ENCODE measurements around the gene ATP2A2. TPM values are rescaled to one million over a fixed set of nuclear protein-coding genes. Genes with fewer than 3 reads are reported as not detected.

Gene ATP2A2
- total and polyA plus RNA-seq, 2 experiments from 2014 or later: 47.2 to 225 TPM

DNA sequence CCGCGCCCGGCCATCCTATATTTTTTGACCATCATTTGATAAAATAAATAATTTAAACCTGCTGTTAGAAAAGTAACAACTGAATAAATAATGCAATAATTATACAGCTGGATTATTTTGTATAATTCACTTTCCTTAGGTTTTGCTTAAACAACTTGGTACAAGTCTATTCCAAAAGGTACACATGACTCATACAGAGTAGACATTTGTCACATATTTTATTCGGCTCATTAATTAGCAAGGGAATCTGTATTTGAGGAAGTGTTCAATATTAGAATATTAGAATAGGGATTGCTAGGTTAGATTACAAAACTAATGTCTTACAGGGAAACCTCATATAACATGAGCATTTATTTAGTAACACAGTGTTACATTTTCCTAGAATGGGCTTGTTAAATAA lies 48.7 kb downstream of the ATP2A2 start:
- peaks cover 81% of the 10 kb centered on the region for H3K36me3 Mint-ChIP-seq (ENCODE audit: low read depth)
- no peaks in the 10 kb centered on the region for H3K27me3 ChIP-seq (ENCODE audit: insufficient read depth)
- no peaks in the 10 kb centered on the region for H3K9me3 Mint-ChIP-seq
- no peak for TF ChIP-seq POLR2AphosphoS5 (IDR thresholded peaks at IDR 0.05; ENCODE audit: low read depth)
- TF ChIP-seq, protein P1, sequence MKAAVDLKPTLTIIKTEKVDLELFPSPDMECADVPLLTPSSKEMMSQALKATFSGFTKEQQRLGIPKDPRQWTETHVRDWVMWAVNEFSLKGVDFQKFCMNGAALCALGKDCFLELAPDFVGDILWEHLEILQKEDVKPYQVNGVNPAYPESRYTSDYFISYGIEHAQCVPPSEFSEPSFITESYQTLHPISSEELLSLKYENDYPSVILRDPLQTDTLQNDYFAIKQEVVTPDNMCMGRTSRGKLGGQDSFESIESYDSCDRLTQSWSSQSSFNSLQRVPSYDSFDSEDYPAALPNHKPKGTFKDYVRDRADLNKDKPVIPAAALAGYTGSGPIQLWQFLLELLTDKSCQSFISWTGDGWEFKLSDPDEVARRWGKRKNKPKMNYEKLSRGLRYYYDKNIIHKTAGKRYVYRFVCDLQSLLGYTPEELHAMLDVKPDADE (IDR thresholded peaks at IDR 0.05): no peak
- TF ChIP-seq, protein P2, sequence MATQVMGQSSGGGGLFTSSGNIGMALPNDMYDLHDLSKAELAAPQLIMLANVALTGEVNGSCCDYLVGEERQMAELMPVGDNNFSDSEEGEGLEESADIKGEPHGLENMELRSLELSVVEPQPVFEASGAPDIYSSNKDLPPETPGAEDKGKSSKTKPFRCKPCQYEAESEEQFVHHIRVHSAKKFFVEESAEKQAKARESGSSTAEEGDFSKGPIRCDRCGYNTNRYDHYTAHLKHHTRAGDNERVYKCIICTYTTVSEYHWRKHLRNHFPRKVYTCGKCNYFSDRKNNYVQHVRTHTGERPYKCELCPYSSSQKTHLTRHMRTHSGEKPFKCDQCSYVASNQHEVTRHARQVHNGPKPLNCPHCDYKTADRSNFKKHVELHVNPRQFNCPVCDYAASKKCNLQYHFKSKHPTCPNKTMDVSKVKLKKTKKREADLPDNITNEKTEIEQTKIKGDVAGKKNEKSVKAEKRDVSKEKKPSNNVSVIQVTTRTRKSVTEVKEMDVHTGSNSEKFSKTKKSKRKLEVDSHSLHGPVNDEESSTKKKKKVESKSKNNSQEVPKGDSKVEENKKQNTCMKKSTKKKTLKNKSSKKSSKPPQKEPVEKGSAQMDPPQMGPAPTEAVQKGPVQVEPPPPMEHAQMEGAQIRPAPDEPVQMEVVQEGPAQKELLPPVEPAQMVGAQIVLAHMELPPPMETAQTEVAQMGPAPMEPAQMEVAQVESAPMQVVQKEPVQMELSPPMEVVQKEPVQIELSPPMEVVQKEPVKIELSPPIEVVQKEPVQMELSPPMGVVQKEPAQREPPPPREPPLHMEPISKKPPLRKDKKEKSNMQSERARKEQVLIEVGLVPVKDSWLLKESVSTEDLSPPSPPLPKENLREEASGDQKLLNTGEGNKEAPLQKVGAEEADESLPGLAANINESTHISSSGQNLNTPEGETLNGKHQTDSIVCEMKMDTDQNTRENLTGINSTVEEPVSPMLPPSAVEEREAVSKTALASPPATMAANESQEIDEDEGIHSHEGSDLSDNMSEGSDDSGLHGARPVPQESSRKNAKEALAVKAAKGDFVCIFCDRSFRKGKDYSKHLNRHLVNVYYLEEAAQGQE (IDR thresholded peaks at IDR 0.05; ENCODE audit: unreplicated experiment): no peak
- no peak for TF ChIP-seq EZH2 (IDR thresholded peaks at IDR 0.05; ENCODE audit: low read depth, unreplicated experiment)
- no peak for TF ChIP-seq CREB1 (CRISPR knock-in tag; IDR thresholded peaks at IDR 0.05; ENCODE audit: low read depth)
- no peak for TF ChIP-seq ZNF331 (CRISPR knock-in tag; IDR thresholded peaks at IDR 0.05; ENCODE audit: low read depth)
- no peak overlapping the region for H3K4me2 ChIP-seq
- H3K36me3 ChIP-seq (ENCODE audit: insufficient read depth): peaks cover 80% of the 10 kb centered on the region
- no peaks in the 10 kb centered on the region for H3K9me2 ChIP-seq (ENCODE audit: insufficient read depth)
- 0 out of 2 replicates have a peak, but pooled peaks cover 3% of the 10 kb centered on the region for H3F3A ChIP-seq (replicated peaks; ENCODE audit: low read depth)
- no peak overlapping the region for H3K4me3 ChIP-seq
- H3K4me1 ChIP-seq (ENCODE audit: insufficient read depth): no peaks in the 10 kb centered on the region
- ATAC-seq (no peak), DNase-seq (ENCODE audit: low spot score) (no peak)
- H3K4me3 Mint-ChIP-seq: no peak overlapping the region
- H3K79me2 ChIP-seq (replicated peaks; ENCODE audit: insufficient read depth): peaks cover 70% of the 10 kb centered on the region
- peaks cover 4% of the 10 kb centered on the region for H3K4me1 Mint-ChIP-seq
- no peak overlapping the region for H2AFZ ChIP-seq
- H3K27me3 Mint-ChIP-seq (ENCODE audit: insufficient read depth, low read depth, poor library complexity): peaks cover 2% of the 10 kb centered on the region
- H3K27ac ChIP-seq (ENCODE audit: low read depth): peak overlapping the region; percentile 78; the same call in 1 of the 2 replicates
- H3K27ac Mint-ChIP-seq: no peak overlapping the region
- H4K20me1 ChIP-seq (replicated peaks; ENCODE audit: insufficient read depth): peaks cover 40% of the 10 kb centered on the region

DNA sequence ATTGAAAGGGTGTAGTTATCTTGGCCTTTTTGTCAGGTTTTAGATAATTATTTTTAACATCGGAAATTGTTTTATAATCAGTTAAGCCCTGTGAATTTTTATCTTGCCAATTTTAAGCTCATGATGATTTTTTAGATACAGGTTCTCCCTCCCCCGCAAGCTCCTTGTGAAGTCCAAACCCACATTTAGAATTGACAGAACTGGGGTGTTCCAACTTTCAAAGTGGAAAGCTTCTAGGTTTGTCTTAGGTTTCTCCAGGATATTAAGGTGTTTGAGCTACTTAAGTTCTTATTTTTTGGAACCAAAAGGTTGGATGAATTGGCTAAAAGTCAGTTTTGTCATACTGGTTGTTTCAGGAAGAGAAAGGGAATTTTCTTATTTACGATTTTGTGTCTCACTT lies 49.1 kb downstream of the ATP2A2 start:
- Mint-ChIP-seq H3K27ac (no peak overlapping the region), H3K27me3 (ENCODE audit: insufficient read depth, low read depth, poor library complexity) (peaks cover 2% of the 10 kb centered on the region), H3K4me3 (no peak overlapping the region), H3K9me3 (no peaks in the 10 kb centered on the region), H3K36me3 (ENCODE audit: low read depth) (peaks cover 85% of the 10 kb centered on the region), H3K4me1 (peaks cover 4% of the 10 kb centered on the region)
- peak overlapping the region; percentile 78 for H3K27ac ChIP-seq (ENCODE audit: low read depth)
- H3K27me3 ChIP-seq (ENCODE audit: insufficient read depth): no peaks in the 10 kb centered on the region
- DNase-seq (ENCODE audit: low spot score) (no peak), ATAC-seq (no peak)
- H4K20me1 ChIP-seq (replicated peaks; ENCODE audit: insufficient read depth): peaks cover 42% of the 10 kb centered on the region
- H3K9me2 ChIP-seq (ENCODE audit: insufficient read depth): no peaks in the 10 kb centered on the region
- H3K4me2 ChIP-seq: no peak overlapping the region
- 0 out of 2 replicates have a peak, but pooled peaks cover 5% of the 10 kb centered on the region for H3F3A ChIP-seq (replicated peaks; ENCODE audit: low read depth)
- no peak overlapping the region for H2AFZ ChIP-seq
- H3K4me3 ChIP-seq: no peak overlapping the region
- H3K4me1 ChIP-seq (ENCODE audit: insufficient read depth): no peaks in the 10 kb centered on the region
- H3K79me2 ChIP-seq (replicated peaks; ENCODE audit: insufficient read depth): peaks cover 68% of the 10 kb centered on the region
- peaks cover 80% of the 10 kb centered on the region for H3K36me3 ChIP-seq (ENCODE audit: insufficient read depth)
- no peak for TF ChIP-seq ZNF114 (CRISPR knock-in tag; IDR thresholded peaks at IDR 0.05)
- no peak for TF ChIP-seq JUNB (IDR thresholded peaks at IDR 0.05; ENCODE audit: unreplicated experiment)
- TF ChIP-seq, protein P3, sequence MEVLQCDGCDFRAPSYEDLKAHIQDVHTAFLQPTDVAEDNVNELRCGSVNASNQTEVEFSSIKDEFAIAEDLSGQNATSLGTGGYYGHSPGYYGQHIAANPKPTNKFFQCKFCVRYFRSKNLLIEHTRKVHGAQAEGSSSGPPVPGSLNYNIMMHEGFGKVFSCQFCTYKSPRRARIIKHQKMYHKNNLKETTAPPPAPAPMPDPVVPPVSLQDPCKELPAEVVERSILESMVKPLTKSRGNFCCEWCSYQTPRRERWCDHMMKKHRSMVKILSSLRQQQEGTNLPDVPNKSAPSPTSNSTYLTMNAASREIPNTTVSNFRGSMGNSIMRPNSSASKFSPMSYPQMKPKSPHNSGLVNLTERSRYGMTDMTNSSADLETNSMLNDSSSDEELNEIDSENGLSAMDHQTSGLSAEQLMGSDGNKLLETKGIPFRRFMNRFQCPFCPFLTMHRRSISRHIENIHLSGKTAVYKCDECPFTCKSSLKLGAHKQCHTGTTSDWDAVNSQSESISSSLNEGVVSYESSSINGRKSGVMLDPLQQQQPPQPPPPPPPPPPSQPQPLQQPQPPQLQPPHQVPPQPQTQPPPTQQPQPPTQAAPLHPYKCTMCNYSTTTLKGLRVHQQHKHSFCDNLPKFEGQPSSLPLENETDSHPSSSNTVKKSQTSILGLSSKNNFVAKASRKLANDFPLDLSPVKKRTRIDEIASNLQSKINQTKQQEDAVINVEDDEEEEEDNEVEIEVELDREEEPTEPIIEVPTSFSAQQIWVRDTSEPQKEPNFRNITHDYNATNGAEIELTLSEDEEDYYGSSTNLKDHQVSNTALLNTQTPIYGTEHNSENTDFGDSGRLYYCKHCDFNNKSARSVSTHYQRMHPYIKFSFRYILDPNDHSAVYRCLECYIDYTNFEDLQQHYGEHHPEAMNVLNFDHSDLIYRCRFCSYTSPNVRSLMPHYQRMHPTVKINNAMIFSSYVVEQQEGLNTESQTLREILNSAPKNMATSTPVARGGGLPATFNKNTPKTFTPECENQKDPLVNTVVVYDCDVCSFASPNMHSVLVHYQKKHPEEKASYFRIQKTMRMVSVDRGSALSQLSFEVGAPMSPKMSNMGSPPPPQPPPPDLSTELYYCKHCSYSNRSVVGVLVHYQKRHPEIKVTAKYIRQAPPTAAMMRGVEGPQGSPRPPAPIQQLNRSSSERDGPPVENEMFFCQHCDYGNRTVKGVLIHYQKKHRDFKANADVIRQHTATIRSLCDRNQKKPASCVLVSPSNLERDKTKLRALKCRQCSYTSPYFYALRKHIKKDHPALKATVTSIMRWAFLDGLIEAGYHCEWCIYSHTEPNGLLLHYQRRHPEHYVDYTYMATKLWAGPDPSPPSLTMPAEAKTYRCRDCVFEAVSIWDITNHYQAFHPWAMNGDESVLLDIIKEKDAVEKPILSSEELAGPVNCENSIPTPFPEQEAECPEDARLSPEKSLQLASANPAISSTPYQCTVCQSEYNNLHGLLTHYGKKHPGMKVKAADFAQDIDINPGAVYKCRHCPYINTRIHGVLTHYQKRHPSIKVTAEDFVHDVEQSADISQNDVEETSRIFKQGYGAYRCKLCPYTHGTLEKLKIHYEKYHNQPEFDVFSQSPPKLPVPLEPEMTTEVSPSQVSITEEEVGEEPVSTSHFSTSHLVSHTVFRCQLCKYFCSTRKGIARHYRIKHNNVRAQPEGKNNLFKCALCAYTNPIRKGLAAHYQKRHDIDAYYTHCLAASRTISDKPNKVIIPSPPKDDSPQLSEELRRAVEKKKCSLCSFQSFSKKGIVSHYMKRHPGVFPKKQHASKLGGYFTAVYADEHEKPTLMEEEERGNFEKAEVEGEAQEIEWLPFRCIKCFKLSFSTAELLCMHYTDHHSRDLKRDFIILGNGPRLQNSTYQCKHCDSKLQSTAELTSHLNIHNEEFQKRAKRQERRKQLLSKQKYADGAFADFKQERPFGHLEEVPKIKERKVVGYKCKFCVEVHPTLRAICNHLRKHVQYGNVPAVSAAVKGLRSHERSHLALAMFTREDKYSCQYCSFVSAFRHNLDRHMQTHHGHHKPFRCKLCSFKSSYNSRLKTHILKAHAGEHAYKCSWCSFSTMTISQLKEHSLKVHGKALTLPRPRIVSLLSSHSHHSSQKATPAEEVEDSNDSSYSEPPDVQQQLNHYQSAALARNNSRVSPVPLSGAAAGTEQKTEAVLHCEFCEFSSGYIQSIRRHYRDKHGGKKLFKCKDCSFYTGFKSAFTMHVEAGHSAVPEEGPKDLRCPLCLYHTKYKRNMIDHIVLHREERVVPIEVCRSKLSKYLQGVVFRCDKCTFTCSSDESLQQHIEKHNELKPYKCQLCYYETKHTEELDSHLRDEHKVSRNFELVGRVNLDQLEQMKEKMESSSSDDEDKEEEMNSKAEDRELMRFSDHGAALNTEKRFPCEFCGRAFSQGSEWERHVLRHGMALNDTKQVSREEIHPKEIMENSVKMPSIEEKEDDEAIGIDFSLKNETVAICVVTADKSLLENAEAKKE (CRISPR knock-in tag; IDR thresholded peaks at IDR 0.05): no peak
- TF ChIP-seq ZNF331 (CRISPR knock-in tag; IDR thresholded peaks at IDR 0.05; ENCODE audit: low read depth): no peak
- no peak for TF ChIP-seq EZH2phosphoT487 (IDR thresholded peaks at IDR 0.05; ENCODE audit: unreplicated experiment)
- no peak for TF ChIP-seq POLR2AphosphoS5 (IDR thresholded peaks at IDR 0.05; ENCODE audit: low read depth)
